GM18505 (cell line): ENCODE data around the gene EFHD2.
"Not testable (repeated sequence)": the region's sequence is repeated elsewhere in the genome, so short reads cannot be mapped to it uniquely, and the experiment has no call there.

Source experiments
- ATAC-seq: cut with Tn5 transposase; IDR thresholded peaks from one replicate; pipeline ENCODE4 v1.9.1; 2021; ENCODE audit not compliant: unreplicated experiment
- POLR2A ChIP-seq: IDR thresholded peaks from 4 replicates; pipeline ENCODE4 v1.6.1; 2011; ENCODE audit warnings: borderline replicate concordance; ENCODE audit not compliant: insufficient read depth, insufficient read length; ENCODE audit errors: extremely low read depth

Gene EFHD2

DNA sequence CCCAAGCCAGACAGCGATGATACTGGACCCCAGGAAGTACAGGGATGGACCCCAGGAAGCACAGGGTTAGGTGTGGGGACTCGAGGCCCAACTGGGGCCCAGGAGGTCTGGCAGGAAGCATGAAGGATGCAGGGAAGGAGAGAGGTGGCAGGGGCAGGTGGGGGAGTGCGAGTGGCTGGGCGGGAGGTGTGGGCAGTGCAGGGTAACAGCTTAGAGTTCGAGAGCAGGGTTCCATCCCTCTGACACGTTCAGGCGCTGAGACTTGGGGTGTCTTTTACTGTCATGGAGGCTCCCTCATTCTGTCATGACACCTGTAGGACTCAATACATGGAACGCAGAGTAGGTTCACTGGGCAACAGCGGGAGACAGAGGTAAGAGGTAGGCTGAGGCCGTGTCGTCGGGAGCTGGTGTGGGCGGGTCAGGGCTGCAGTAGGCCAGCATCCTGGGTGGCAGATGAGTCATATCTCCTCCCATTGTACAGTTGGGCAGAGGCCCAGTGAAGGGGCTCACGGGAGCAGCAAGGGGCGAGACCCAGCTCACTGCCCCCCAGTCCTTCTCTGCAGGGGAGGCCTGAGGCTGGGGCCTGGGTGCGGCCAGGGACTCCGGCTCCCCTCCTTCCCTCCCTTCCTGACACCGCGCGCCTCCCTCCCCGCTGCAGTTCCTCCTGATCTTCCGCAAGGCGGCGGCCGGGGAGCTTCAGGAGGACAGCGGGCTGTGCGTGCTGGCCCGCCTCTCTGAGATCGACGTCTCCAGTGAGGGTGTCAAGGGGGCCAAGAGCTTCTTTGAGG, 17.0 kb downstream of the EFHD2 start:
- TF ChIP-seq POLR2A = no peak
- no peak for ATAC-seq

DNA sequence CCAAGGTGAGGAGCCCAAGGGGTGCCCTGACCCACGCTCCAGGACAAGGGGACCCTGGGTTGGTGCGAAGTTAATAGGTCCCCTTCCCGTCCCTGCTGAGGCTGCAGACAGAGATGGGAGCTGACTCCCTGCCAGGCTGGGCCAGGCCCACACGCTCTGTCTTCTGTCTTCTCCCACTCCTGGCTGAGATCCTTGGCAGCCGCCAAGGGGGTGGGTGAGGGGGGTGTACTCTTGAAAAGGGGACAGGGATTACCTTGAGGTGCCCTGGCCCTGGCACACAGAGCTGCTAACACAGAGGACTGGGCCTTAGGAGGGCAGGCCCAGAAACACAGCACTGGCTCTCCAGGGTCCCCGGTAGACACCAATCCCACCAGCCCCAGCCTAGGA, 17.6 kb downstream of the EFHD2 start:
- no peak for TF ChIP-seq POLR2A
- no peak for ATAC-seq

DNA sequence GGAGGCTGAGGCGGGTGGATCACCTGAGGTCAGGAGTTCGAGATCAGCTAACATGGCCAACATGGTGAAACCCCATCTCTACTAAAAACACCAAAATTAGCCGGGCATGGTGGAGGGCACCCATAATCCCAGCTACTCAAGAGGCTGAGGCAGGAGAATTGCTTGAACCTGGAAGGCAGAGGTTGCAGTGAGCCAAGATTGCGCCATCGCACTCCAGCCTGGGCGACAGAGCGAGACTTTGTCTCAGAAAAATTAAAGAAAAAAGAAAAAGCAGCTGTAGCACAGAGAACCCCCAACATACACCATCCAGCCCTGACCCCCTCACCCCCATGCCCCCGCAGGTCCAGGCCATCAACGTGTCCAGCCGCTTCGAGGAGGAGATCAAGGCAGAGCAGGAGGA, 18.6 kb downstream of the EFHD2 start:
- ATAC-seq = not testable (repeated sequence)

DNA sequence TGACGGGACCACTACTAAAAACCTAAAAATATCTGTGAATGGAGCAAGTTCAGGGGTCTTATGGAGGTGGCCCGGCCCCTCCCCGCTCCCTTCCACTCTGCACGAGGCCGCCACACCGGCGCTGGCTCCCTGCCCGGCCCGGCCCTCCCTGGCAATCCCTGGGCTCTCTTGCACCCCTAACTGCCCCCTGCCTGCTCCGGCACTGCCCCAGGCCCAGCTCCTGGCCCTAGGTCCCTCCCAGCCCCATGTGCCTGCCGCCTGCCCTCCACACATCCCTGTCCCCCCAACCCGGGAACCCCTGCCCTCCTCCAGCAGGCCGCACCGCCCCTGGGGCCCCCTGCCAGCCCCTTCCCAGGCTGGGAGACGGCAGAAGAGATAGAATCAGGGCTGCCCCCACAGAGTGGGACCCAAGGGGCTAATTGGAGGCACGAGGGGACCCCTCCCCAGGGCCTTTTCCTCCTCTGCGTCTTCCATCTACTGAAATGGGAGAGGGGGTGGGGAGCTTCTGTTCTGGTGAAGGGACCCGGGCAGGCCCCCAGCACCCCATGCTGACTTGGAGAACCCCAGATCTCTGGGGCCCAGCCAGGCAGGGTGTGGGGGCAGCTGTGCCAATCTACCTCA, 19.2 kb downstream of the EFHD2 start:
- no peak for TF ChIP-seq POLR2A
- no peak for ATAC-seq

DNA sequence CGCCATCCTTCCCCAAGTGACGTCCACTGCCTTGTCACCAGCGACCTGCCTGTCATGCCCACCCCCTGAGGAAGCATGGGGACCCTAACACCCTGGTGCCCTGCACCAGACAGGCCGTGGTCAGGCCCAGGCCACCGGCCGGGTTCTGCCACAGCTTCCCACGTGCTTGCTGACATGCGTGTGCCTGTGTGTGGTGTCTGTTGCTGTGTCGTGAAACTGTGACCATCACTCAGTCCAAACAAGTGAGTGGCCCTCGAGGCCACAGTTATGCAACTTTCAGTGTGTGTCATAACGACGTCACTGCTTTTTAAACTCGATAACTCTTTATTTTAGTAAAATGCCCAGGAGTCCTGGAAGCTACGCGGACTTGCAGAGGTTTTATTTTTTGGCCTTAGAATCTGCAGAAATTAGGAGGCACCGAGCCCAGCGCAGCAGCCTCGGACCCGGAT, 20.0 kb downstream of the EFHD2 start:
- TF ChIP-seq POLR2A = no peak
- ATAC-seq = no peak

DNA sequence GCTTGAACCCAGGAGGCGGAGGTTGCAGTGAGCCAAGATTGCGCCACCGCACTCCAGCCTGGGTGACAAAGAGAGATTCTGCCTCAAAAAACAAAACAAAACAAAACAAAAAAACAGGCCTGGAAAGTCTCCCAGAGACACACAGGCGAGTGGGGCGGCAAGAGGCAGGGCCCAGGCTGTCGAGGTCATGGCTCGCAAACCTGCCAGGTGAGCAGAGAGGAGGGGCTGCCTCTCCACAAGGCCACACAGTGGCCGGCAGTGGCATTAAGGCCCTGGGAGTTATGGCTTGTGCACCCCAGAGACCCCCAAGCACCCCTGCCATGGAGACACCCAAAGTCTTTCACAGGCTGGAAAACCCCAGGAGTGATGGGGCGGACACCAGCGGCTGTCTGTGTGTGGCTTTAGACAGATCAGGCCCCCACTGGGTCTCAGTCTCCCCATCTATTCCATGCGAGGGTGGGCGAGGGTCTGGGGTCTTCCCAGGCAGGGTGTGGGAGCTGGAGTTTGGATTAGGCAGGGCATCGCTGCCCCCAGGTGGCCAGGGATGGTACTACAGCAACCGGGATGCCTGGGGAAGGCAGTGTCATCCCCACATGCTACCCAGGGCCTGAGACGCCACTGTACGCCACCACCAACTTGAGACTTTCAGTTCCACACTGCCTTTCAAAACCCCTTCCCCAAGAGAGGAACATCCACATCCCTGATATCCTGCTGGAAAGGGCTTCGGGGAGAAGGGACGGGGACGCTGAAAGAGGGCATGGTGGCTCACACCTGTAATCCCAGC, 21.3 kb downstream of the EFHD2 start:
- TF ChIP-seq POLR2A = no peak
- no peak for ATAC-seq

DNA sequence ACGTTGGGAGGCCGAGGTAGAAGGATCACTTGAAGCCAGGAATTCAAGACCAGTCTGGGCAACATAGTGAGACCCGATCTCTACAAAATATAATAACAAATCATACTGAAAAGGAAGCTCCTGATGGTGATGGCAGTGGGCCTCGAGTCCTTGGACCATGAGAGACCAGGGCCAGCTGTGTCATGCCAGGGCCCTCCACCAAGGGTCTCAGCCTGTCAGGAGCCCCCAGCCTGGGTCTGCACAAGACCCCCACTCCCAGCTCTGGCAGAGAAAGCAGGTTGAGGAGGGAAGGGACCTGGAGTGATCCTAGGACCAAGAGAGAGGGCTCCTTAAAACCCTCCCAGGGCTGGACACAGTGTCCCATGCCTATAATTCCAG, 21.9 kb downstream of the EFHD2 start:
- ATAC-seq = no peak
- TF ChIP-seq POLR2A = no peak

DNA sequence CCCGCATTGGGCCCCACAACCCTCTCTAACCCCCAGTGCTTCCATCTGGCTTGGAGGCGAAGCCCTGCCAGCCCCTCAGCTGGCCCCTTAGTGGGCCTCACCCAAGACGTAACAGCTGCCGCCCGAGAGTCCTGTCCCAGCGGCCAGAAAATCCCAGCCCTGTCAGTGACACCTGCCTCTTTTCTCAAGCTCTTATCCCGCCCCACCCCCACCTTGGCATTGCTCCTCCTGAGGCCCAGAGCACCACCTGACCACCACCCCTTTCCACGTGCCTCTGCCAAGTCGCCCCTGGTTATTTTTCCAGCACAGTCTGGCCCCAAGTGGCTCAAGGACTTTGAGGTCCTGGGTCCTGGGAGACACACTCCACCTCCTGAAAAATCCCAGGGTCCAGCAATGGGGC, 22.6 kb downstream of the EFHD2 start:
- TF ChIP-seq POLR2A = no peak
- no peak for ATAC-seq

DNA sequence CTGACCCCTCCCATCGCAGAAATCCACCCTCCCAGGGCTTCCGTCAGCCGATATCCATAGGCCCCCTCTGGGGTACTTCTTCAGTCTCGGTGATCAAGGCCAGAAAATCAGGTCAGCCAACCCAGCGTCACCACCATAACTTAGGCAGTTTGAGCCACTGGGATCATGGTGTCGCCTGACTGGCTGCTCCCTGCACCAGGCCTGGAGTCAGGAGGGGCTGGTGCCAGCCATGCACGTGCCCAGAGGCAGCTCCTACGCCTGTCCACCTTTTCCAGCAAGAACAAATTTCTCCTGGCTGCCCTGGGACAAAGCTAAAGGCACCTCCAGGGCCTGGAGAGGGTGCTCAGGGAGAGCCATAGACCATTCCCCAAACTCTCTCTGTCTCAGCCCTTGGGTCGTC, 23.8 kb downstream of the EFHD2 start:
- no peak for TF ChIP-seq POLR2A

DNA sequence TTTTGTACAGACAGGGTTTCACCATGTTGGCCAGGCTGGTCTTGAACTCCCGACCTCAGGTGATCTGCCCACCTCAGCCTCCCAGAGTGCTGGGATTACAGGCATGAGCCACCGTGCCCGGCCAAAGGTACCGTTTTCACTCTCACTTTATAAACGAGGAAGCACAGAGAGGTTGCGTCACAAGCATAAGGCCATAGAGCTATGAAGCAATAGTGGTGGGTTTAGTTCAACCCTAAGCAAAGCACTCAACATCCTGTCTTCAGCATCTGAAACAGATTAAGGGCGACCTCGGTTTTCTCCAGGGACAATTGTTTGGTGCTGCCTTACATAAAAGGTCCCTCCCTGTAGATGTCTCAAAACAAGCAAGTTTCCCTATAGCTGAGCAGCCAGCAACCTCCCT, 25.1 kb downstream of the EFHD2 start:
- ATAC-seq = not testable (repeated sequence)

More for the DNA sequence above, 23.8 kb downstream of the EFHD2 start:
- ATAC-seq = no peak

DNA sequence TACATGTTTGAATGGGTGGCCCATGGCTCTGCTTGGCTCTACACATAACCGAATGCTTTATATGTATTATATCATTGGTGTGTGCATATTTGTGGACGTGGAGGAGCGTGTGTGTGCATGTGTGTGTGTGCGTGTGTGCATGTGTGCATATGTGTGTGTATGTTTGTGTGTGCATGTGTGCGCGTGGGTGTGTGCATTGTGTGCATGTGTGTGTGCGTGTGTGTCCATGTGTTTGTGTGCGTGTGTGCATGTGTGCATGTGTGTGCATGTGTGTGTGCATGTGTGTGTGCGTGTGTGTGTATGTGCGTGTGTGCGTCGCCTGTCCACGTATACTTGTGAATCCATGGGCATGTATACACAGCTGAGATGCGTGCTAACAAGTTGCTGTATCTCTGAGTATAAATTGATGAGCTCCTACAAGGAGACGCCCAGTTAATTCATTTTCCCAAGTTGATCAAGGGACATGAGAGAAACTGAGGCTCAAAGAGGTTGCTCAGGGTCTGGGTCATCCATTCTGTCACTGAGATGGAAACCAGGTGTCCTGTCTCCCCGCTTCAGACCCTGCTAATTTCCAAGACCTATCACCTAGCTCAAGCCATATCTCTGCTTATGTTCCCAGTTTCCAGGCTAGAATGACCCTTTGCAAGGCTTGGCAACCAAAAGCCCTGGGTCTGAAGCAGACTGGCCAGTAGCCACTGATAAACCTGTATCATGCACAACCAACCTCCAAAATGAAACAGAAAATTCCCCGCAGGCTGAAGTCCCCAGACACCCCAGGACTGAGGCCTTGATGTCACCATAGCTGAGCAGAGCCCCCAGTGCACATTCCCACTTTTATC, 25.8 kb downstream of the EFHD2 start:
- ATAC-seq = no peak
- TF ChIP-seq POLR2A = no peak

DNA sequence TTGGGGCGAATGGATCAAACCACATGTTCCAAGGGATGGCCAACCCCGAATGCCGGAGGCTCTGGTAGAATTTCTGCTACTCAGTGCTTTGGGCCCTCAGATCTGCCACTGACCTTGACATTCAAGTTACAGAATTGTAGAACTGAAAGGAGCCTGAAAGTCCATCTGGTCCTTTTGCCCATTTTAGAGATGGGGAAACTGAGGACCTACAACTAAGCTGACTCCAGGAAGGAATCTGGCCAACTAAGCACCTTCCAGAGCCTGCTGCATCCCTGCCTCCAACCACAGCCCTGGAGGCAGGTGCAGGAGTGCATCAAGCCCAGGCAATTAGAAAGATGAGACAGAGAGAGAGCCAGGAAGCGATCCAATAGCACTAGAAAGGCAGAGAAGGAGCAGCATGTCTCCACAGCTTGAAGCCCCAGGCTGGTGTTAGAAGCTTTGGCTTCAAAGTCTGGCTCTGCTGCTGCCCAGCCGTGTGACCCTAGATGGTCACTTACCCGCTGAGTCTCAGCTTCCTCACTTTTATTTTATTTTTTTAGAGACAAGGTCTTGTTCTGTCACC, 27.3 kb downstream of the EFHD2 start:
- TF ChIP-seq POLR2A = no peak
- ATAC-seq = no peak

DNA sequence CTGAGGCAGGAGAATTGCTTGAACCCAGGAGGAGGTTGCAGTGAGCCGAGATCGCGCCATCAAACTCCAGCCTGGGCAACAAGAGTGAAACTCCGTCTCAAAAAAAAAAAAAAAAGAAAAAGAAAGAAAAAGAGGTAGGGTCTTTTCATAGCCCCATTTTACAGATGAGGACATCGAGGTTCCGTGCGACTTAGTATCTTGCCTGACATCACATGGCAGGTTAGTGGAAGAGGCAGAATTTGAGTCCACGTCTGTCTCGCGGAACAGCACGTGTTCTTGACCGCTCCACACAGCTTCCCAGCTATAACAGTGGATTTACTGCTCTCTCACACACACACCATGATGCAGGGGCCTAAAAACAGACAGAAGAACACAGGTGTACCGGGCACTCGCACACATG, 29.6 kb downstream of the EFHD2 start:
- TF ChIP-seq POLR2A = no peak
- ATAC-seq = no peak

DNA sequence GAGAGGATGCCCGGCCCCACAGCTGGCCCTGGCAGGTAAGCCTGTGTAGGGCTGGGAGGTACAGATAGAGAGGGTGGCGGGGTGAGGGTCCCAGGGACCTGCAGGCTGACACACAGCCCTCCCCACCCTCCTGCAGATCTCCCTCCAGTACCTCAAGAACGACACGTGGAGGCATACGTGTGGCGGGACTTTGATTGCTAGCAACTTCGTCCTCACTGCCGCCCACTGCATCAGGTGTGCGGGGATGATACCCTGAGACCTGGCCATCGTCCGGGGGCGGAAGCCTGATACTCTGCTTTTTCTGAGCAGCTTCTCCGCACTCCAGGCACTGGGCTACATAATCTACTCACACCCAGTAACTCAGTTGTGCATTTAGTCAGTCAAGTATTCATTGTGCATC, 30.7 kb downstream of the EFHD2 start:
- no peak for ATAC-seq
- TF ChIP-seq POLR2A = no peak

DNA sequence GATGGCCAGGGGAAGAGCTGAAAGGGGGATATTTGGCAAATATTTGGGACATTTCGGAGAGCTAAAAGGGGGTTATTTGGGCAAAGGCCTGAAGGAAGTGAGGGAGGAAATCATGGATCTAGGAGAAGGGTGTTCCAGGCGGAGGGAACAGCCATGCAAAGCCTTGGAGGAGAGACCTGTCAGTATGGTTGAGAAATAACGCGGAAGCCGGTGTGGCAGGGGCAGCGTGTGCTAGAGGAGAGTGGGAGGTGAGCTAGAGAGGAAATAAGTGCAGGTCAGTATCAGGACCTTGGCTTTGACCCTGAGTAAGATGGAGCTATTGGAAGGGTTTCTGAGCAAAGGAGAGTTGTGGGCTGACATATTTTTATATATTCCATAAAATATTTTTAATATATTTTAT, 31.6 kb downstream of the EFHD2 start:
- TF ChIP-seq POLR2A = no peak
- no peak for ATAC-seq
